BE2C (cell line): ENCODE results near the gene RELA.
"Not testable (repeated sequence)": the region's sequence is repeated elsewhere in the genome, so short reads cannot be mapped to it uniquely, and the experiment has no call there.

Experiments used
- DNase-seq: peaks from one replicate; pipeline ENCODE4 v3.0.0-alpha.2; 2020
- H3K27me3 ChIP-seq: fragments of 250-450 bp; sonication (Bioruptor Pico); 2 replicates; pipeline ENCODE4 v1.5.1; 2020; ENCODE audit warnings: mild to moderate bottlenecking
- H3K36me3 ChIP-seq: fragments of 250-450 bp; sonication (Bioruptor Pico); 2 replicates; pipeline ENCODE4 v1.5.1; 2020; ENCODE audit warnings: mild to moderate bottlenecking
- H3K4me1 ChIP-seq: fragments of 250-450 bp; sonication (Bioruptor Pico); 2 replicates; pipeline ENCODE4 v1.5.1; 2020
- H3K4me3 ChIP-seq: 2 replicates; pipeline ENCODE4 v1.5.1; 2011; ENCODE audit warnings: low read depth, low read length
- H3K9me3 ChIP-seq: fragments of 250-450 bp; sonication (Bioruptor Pico); 2 replicates; pipeline ENCODE4 v1.5.1; 2020
- CTCF ChIP-seq: IDR thresholded peaks from 2 replicates; pipeline ENCODE4 v1.5.1; 2012; ENCODE audit warnings: mild to moderate bottlenecking, low read depth, low read length

Gene RELA

GRCh38 chr11:65672982-65673381, 10.3 kb upstream of the RELA start:
- Histone ChIP-seq H3K27me3 (peaks cover 4% of the 10 kb centered on the region; the same call in 1 of the 2 replicates), H3K4me1 (no peaks in the 10 kb centered on the region), H3K4me3 (no peak overlapping the region), H3K36me3 (no peaks in the 10 kb centered on the region), H3K9me3 (no peaks in the 10 kb centered on the region)
- no peak for DNase-seq
- no peak for TF ChIP-seq CTCF

GRCh38 chr11:65672180-65672860, 9.6 kb upstream of the RELA start:
- no peak for DNase-seq
- Histone ChIP-seq H3K36me3 (no peaks in the 10 kb centered on the region), H3K4me1 (no peaks in the 10 kb centered on the region), H3K4me3 (no peak overlapping the region), H3K27me3 (peaks cover 4% of the 10 kb centered on the region; the same call in 1 of the 2 replicates), H3K9me3 (no peaks in the 10 kb centered on the region)
- no peak for TF ChIP-seq CTCF

- H3K27me3 ChIP-seq = no peaks in the 10 kb centered on the region
- DNase-seq = no peak
- H3K36me3 ChIP-seq = peaks cover 3% of the 10 kb centered on the region; the same call in 1 of the 2 replicates
- no peaks in the 10 kb centered on the region for H3K4me1 ChIP-seq
- no peak for TF ChIP-seq CTCF
- peak overlapping the region; percentile 68 for H3K4me3 ChIP-seq
- H3K9me3 ChIP-seq = no peaks in the 10 kb centered on the region
Measured at GRCh38 chr11:65663639-65664200, 1.0 kb upstream of the RELA start.

- H3K36me3 ChIP-seq = peaks cover 3% of the 10 kb centered on the region
- TF ChIP-seq CTCF = no peak
- H3K27me3 ChIP-seq = no peaks in the 10 kb centered on the region
- H3K4me1 ChIP-seq = no peaks in the 10 kb centered on the region
- H3K4me3 ChIP-seq = peak overlapping the region; percentile 74
- no peaks in the 10 kb centered on the region for H3K9me3 ChIP-seq
- no peak for DNase-seq
Measured at GRCh38 chr11:65662247-65662798, 393 bp downstream of the RELA start.

- no peak for TF ChIP-seq CTCF
Measured at GRCh38 chr11:65661599-65662246, 993 bp downstream of the RELA start.

GRCh38 chr11:65660908-65661307, 1.8 kb downstream of the RELA start:
- H3K4me1 ChIP-seq, H3K27me3 ChIP-seq, DNase-seq, H3K36me3 ChIP-seq, H3K4me3 ChIP-seq, H3K9me3 ChIP-seq: not testable (repeated sequence)

More at GRCh38 chr11:65661599-65662246, 993 bp downstream of the RELA start:
- Histone ChIP-seq H3K4me3 (peak overlapping the region; percentile 74), H3K27me3 (no peaks in the 10 kb centered on the region), H3K9me3 (no peaks in the 10 kb centered on the region), H3K4me1 (no peaks in the 10 kb centered on the region), H3K36me3 (peaks cover 3% of the 10 kb centered on the region)
- no peak for DNase-seq
